Activated CD4-positive, alpha-beta T cell treated with anti-CD3 and anti-CD28 coated beads for 24 hours (primary cell): Measurements from ENCODE around the gene FAM107B.

Source experiments
- DNase-seq, 2 donors: peaks; one replicate each; pipeline ENCODE4 v3.0.0-alpha.2; 2020; ENCODE audit warnings: low read depth in 2 of 2

Gene FAM107B

GRCh38 chr10:14578060-14578952 lies 196.4 kb downstream of the FAM107B start:
- DNase-seq, result no peak

- no peak for DNase-seq
Measured at GRCh38 chr10:14574885-14575284, 199.8 kb downstream of the FAM107B start.

- DNase-seq, result no peak
Measured at GRCh38 chr10:14574291-14574690, 200.4 kb downstream of the FAM107B start.

DNA sequence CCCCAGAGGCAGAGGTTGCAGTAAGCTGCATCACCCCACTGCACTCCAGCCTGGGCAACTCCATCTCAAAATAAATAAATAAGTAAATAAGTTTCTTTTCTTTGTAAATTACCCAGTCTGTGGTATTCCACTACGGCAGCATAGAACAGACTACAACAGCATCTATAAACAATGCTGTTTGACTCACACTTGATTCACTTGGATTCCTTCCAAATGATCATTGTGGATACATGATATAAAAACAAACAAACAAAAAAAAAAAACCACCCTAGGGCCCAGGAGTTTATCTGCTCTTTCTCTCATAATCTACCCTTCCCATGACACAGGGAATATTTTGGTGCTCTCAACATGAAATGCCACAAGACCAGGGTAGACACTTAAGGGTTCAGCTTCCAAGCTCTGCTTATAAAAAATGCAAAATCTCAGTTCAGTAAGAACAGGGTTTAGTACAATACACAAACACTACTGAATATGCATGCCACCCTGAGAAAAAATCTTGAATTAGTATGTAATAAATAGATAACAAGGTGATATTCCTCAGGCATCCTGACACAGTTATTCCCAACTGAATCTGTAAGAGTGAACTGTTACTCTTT lies 200.9 kb downstream of the FAM107B start:
- no peak for DNase-seq

GRCh38 chr10:14572811-14573210 lies 201.9 kb downstream of the FAM107B start:
- no peak for DNase-seq

GRCh38 chr10:14571866-14572507 lies 202.7 kb downstream of the FAM107B start:
- no peak for DNase-seq

DNA sequence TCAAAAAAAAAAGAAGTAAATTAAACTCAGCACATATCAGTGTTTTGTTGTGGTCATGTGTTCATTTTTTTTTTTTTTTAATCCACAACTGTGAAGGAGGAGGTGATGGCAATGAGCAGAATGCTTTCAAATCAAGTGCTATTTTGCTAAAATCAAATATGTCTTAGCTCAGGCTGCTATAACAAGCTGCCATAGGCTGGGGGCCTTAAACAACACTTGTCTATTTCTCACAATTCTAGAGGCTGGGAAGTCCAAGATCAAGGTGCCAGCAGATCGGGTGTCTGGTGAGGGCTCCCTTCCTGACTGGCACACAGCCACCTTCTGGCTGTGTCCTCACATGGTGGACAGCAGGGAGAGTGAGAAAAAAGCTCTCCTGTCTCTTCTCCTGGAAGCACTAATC lies 203.9 kb downstream of the FAM107B start:
- DNase-seq, result no peak

DNA sequence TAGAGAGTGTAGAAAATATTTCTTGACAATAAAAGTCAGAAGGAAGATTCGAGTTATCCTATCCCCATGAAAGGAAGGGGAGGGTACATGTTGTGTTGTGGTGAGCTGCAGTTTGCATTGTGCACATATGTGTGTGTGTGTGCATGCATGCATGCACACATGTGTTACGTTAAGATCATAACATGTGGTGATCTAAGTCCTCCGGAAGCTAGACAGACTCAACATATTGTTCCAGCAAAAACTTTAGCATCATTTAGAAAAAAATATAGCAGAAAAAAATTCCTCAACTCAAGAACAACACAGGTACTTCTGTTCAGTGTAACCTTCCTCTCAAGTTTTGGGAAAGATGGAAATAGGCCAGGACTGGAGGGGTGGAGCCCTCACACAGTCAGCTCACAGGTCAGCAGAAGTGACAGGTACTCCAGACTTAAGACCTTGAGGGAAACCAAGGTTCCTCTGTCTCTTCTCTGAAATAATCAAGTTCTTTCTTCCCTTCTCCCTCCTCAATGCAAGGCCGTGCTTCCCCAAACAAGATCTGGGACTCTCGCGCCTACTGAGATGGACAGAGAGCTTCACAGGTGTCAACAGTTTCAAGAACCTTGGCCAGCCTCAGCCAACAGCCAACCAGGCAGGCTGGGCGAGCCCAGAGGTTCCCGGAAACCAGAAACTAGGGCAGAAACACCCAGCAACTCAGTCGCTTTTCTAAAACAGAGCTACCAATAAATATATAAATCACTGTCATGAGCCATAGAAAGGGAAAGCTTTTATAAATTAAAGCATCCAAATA lies 205.2 kb downstream of the FAM107B start:
- no peak for DNase-seq

DNA sequence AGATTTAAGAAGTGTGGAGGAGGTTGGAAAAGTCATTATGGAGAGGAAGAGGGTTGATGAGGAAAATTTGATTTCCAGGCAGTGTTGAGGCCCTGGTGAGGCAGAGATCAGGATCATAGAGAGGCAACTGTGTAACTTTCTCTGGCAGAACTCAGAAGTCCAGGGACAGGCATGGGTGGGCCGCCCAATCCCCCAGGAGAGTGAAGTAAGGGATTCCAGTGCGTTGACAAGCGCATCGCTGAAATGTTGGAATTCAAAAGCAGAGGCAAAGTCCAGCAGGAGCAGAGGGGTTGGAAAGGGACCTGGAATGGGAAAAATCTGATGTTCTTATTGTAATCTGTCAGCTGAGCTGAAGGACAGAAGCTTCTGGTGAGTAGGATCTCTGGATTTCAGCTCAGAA lies 207.3 kb downstream of the FAM107B start:
- no peak for DNase-seq

- no peak for DNase-seq
Measured at GRCh38 chr10:14566498-14566897, 208.2 kb downstream of the FAM107B start.

DNA sequence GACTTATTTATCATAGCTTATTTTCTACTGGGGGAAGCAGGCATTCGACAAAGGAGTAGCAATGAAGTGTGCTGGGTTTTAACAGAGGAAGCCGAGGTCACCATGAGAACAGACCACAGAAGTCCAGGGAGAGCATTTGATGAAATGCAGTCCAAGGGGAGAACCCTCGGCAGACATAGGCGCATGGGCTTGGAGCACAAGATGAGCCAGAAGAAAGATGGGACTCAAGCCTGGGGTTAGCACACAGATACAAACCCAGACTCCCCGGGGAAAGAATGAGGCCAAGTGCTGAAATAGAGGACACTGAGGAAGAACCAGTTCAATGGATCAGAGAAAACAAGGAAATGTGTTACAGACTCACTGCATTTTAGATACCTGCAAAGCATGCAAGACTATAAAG lies 209.5 kb downstream of the FAM107B start:
- DNase-seq, result no peak

DNA sequence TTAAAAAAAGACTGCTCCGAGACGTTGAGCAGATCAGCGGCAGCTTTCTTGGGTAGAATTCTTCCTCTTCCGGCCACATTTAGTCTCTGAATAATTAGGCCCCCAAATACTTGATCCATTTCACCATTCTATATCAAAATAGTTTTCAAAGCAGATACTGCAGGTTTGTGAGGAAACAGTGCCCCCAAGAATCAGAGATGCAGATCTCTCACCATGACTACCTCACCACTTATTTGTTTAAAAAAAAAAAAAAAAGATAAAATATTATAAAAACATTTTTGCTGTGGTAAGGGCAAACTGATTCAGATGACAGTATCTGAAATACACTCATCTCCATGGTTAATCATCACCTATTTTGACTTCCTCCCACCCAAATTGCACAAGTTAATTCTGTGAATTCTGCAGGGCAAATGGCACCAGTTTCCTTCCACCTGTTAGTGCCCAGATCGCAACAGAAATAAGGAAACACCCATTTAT lies 210.4 kb downstream of the FAM107B start:
- no peak for DNase-seq

DNA sequence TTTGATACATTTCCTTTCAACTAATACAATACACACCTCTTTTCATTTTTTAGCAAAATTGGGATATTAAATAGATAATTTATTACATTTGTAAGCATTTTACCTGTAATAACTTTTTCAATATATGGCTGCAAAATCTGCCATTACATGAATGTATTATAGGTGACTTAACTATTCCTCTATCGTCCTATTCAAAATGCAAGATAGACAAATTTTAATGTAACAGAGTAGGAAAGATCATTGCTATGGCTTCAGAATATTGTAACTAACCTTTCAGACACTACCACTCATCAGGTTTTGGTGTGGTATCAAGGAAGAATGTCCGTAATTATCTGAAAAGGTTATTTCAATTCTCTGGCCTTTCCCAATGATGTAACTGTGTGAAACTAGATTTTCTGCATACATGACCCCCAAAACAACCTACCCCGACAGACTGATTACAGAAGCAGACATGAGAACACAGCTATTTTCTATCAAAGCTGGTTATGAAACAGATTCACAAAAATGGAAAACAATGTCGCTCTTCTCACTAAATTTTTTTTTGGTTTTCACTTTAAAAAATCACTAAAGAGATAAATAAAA lies 211.2 kb downstream of the FAM107B start:
- DNase-seq, result no peak

- DNase-seq, result no peak
Measured at GRCh38 chr10:14563076-14563336, 211.7 kb downstream of the FAM107B start.

DNA sequence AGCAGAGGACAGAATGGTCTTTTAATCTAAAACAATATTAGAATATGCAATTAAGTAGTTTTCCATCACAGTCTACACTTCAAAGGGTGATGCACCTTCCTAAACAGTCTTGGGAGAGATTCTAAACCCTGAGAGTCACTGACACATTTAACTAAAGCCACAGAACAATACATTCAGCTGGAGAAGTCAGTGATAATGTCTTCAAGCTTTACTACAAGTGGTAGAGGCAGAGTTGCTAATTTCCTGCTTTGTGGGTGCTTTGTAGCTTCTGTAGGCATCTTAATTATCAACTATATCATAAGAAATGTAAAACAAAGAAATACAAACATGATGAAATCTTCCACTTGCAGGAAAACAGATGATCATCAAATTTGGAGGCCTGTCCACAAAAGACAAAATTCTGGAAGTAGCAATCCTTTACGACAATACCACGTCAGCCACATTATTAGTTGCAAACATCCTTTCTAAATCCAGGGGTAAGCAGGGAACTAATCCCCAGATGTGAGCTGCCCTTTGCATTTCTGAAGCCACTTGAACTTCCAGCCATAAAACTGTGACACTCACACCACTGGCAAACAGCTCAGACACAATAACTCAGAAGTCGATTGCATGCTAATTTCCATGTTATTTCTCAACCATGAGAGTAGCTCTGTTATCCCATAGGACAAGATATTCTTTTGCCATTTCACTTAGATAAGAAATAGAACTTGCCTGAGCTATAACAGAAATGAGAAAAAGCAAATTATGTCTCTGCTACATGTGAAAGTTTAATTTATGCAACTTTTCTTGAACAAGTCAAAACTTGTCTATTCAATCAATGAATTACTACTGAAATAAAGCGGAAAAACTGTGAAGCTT lies 212.2 kb downstream of the FAM107B start:
- no peak for DNase-seq

DNA sequence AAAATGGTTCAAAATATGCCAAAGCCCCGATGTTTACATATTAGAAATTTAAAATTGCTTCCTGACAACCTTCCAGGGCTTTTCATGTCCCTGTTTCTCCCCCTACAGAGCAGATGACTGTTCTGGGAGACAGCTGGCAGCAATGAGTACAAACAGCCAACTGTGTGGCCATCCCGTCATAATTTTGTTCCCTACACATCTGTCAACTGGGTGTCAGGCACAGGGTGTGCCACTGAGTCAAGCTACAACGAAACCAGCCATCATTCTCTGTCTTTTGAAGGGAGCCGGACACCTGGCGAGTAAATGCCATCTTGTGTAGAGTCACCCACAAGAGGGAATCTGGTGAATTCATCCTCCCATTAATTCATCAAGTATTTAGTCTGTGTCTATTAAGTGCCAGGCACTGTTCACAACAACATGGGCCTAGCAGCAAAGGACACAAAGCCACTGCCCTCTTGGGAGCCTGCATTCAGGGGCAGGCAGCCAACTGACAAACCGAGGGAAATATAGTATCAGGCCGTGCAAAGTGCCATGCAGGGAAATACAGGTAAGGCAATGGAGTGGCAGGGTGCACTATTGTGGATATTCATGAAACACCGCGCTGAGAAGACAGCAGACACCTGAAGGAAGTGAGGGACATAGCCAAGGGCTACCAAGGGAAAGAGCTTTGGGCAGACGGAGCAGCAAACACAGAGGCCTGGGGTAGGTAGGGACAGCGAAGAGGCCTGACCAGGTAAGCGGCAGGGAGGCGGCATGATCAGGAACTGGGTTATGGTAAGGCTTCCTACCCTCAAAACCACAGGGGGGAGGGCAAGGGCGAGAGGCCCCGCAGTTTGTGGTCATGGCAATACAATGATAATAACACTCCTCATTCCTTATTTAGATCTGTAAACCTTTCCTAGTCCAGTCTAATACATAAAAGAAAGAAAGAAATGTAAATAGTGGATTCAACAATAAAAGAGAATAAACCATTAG lies 213.6 kb downstream of the FAM107B start:
- DNase-seq, result no peak

GRCh38 chr10:14560274-14560673 lies 214.4 kb downstream of the FAM107B start:
- DNase-seq, result peak; percentile 50 to 63

DNA sequence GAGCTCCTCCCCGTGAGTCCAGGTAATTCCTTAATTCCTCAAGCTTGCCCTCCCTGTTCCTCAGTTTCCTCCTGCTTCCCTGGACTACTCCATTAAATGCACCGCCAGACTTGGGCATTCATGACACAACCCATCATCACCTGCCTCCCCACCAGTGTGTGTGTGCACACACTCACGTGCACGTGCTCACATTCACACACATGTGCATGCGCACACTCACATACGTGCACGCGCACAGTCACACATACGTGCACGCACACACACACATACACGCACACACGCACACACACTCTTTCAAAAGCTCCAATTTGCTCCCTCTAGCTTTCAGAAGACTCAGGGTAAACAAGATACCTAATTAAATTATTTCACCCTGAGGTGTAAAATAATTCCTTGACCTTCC lies 216.7 kb downstream of the FAM107B start:
- no peak for DNase-seq

- no peak for DNase-seq
Measured at GRCh38 chr10:14557567-14557966, 217.1 kb downstream of the FAM107B start.
